C4-2B (cell line): ENCODE measurements around the gene CES4A.

Experiments
- H3K27ac ChIP-seq: fragments of 450-650 bp; 2 replicates; pipeline ENCODE4 v1.5.1; 2017
- CTCF ChIP-seq: fragments of 450-650 bp; conservative IDR thresholded peaks from 2 replicates; pipeline ENCODE4 v1.5.1; 2017; ENCODE audit warnings: mild to moderate bottlenecking
- ZFX ChIP-seq: fragments of 450-650 bp; IDR thresholded peaks from 2 replicates; pipeline ENCODE4 v1.6.1; 2017

Gene CES4A

GRCh38 chr16:66959704-66960161 is 28.7 kb upstream of the CES4A start:
- TF ChIP-seq CTCF = no peak
- TF ChIP-seq ZFX = no peak
- H3K27ac ChIP-seq = no peak overlapping the region

- H3K27ac ChIP-seq = no peak overlapping the region
- TF ChIP-seq ZFX (no peak), CTCF (no peak)
These were observed 28.1 kb upstream of the CES4A start for GRCh38 chr16:66960270-66960669.

- peak within 1 kb of the TSS; percentile 33 for H3K27ac ChIP-seq
- TF ChIP-seq ZFX (no peak), CTCF (peak; percentile 90)
These were observed 27.2 kb upstream of the CES4A start, which contains the start of gene CES3 for GRCh38 chr16:66961065-66961744. TSS of gene CES3 (plus strand) at chr16:66961266. CDS start at chr16:66961308, 42 bp downstream.

GRCh38 chr16:66961914-66962313 is 26.5 kb upstream of the CES4A start:
- H3K27ac ChIP-seq = peak overlapping the region; percentile 33
- TF ChIP-seq ZFX (no peak), CTCF (no peak)

- TF ChIP-seq ZFX (no peak), CTCF (no peak)
- no peak overlapping the region for H3K27ac ChIP-seq
These were observed 24.3 kb upstream of the CES4A start for GRCh38 chr16:66964049-66964448.

GRCh38 chr16:66968847-66969246 is 19.5 kb upstream of the CES4A start:
- no peak overlapping the region for H3K27ac ChIP-seq
- TF ChIP-seq ZFX = no peak
- no peak for TF ChIP-seq CTCF

GRCh38 chr16:66970775-66971720 is 17.3 kb upstream of the CES4A start:
- no peak for TF ChIP-seq ZFX
- TF ChIP-seq CTCF = no peak
- no peak overlapping the region for H3K27ac ChIP-seq
